ENCODE measurements around the gene ST8SIA4. TPM values are rescaled to one million over a fixed set of nuclear protein-coding genes. Genes with fewer than 3 reads are reported as not detected.

The ST8SIA4 gene
- total and polyA plus RNA-seq, 10 of the 15 experiments (the other 5 are each of a cell fraction or from before 2014, with no cell fraction given), result 4.4 to 30.9 (median 19.5) TPM

DNA sequence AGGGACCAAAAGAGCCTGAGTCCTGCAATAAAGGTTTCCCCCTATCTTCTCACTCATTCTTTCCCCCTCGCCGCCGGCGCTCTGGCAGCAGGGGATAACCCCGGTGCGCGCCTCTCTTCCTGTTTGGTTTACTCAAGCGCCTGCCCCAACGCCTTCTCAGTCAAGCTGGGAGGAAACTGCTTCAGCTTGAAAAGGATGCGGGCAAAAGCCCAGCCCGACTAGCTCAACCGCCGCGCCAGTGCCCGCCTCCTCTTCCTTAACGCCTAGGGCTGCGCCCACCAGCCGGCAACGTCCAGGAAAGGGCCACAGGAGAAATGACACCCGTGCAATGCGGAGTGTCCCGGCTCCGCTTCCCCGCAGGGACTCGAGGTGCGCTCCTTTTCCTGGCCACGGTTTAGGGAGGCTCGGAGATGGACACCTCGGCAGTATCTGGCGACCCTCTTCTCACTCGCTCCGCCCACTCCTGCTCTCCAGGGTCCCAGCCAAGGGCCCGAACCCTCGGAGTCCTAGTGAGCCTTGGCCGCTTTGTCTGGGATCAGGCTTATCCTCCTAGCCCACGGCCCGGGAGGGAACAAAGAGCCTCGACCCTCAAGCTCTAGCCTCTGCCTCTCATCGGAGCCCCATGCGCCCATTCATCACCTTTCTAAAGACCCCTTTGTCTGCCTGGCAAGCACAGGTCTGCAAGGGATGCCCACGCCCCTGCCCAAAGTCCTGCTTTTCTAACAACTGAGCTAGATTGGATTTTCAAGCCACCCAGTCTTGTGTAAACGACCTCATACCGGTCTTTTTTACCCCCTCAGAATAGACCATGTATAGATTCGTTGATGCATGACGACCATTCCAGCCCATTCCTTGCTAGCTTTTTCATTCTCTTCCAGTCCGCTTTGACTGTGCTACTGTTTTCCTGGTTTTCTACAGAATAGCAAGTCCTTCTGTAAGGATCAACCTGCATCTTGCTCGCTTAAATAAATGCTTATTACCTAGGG is 2.0 kb downstream of the ST8SIA4 start:
- in situ Hi-C loops (cut with MboI), result loop anchor here (5.0 kb wide), 1 partner anchor 119 kb away; no protein-coding TSS in a partner anchor
- POLR2A ChIA-PET, result interaction anchor here (0.6 to 6.1 kb wide), 22 partner anchors 8 to 489 kb away, joined by 3 to 96 read pairs (median 4); no protein-coding TSS in a partner anchor
- Histone ChIP-seq H3K4me3 (peak overlapping the region; percentile 98), H3K9ac (ENCODE audit: control insufficient read depth, insufficient read depth, low read length) (peak overlapping the region; percentile 97), H3K9me3 (replicated peaks; ENCODE audit: control insufficient read depth, insufficient read depth, low read length) (no peaks in the 10 kb centered on the region; the same call in 2 of the 3 replicates), H4K20me1 (ENCODE audit: control insufficient read depth, insufficient read depth) (no peaks in the 10 kb centered on the region), H3K79me2 (ENCODE audit: control insufficient read depth, insufficient read depth, low read length) (peaks cover 89% of the 10 kb centered on the region), H3K27ac (ENCODE audit: control insufficient read depth, insufficient read depth) (peak overlapping the region; percentile 98), H3K27me3 (replicated peaks in 1 of 2; ENCODE audit: control insufficient read depth in 2 of 2, insufficient read depth in 2 of 2, low read length in 1 of 2) (no peaks in the 10 kb centered on the region), H3K4me1 (ENCODE audit: control insufficient read depth, insufficient read depth, low read length) (no peaks in the 10 kb centered on the region), H3K36me3 (ENCODE audit: control insufficient read depth in 2 of 2, insufficient read depth in 2 of 2, low read length in 1 of 2) (peaks cover 0 to 4% of the 10 kb centered on the region in 2 experiments; a peak in 1 of 4 replicates), H3K4me2 (ENCODE audit: control insufficient read depth, insufficient read depth) (peak overlapping the region; percentile 75), H2AFZ (ENCODE audit: control insufficient read depth, low read depth, low read length) (peak overlapping the region; percentile 55)
- ATAC-seq (peak; percentile 50), DNase-seq (ENCODE audit: low read depth, low spot score) (peak; percentile 82), FAIRE-seq (no peak)
- 2% methylated on average over 47 of the region's 47 CpGs for WGBS (ENCODE audit: insufficient coverage, insufficient replicate concordance, low lambda C conversion rate, missing lambda C conversion rate)
- intact Hi-C loops (cut with micrococcal nuclease; ENCODE audit: unreplicated experiment), result loop anchor here (1.0 to 5.0 kb wide), 10 partner anchors 11 to 1974 kb away; partner anchors contain the start of genes CHD1 and FAM174A
- TSS peak; percentile 58 for BruUV-seq (replicated peaks)
- CTCF ChIA-PET, result interaction anchor here (0.6 to 13.2 kb wide), 25 partner anchors 8 to 424 kb away, joined by 3 to 232 read pairs (median 6); no protein-coding TSS in a partner anchor
- SMC1A ChIA-PET (ENCODE audit: uncharacterized antibody, unreplicated experiment), result interaction anchor here (0.6 to 17.5 kb wide), 34 partner anchors 8 to 490 kb away, joined by 3 to 389 read pairs (median 4); partner anchors contain the start of gene FAM174A
- RAD21 ChIA-PET (ENCODE audit: unreplicated experiment), result interaction anchor here (0.7 to 14.2 kb wide), 29 partner anchors 8 to 490 kb away, joined by 3 to 345 read pairs (median 8); no protein-coding TSS in a partner anchor
- TF ChIP-seq, protein P1, sequence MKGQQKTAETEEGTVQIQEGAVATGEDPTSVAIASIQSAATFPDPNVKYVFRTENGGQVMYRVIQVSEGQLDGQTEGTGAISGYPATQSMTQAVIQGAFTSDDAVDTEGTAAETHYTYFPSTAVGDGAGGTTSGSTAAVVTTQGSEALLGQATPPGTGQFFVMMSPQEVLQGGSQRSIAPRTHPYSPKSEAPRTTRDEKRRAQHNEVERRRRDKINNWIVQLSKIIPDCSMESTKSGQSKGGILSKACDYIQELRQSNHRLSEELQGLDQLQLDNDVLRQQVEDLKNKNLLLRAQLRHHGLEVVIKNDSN (IDR thresholded peaks at IDR 0.05; ENCODE audit: borderline replicate concordance, extremely low read length, insufficient read depth, low read depth, low read length), result no peak
- TF ChIP-seq STAT3 (IDR thresholded peaks at IDR 0.05; ENCODE audit: low read depth, low read length) (no peak), NFYB (IDR thresholded peaks at IDR 0.05; ENCODE audit: insufficient read depth, low read depth, low read length) (no peak), TCF3 (IDR thresholded peaks at IDR 0.05; ENCODE audit: borderline replicate concordance, insufficient read depth, low read depth, low read length) (0 out of 2 replicates have a peak, but pooled peaks have one; percentile 27), POLR2AphosphoS5 (IDR thresholded peaks at IDR 0.05; ENCODE audit: low read length) (peak; percentile 87), ZNF24 (IDR thresholded peaks at IDR 0.05) (peak; percentile 55; the same call in 1 of the 2 replicates), FOXM1 (IDR thresholded peaks at IDR 0.05; ENCODE audit: low read depth, low read length) (no peak), JUNB (IDR thresholded peaks at IDR 0.05) (no peak)
- TF ChIP-seq, protein P2, sequence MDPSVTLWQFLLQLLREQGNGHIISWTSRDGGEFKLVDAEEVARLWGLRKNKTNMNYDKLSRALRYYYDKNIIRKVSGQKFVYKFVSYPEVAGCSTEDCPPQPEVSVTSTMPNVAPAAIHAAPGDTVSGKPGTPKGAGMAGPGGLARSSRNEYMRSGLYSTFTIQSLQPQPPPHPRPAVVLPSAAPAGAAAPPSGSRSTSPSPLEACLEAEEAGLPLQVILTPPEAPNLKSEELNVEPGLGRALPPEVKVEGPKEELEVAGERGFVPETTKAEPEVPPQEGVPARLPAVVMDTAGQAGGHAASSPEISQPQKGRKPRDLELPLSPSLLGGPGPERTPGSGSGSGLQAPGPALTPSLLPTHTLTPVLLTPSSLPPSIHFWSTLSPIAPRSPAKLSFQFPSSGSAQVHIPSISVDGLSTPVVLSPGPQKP (IDR thresholded peaks at IDR 0.05; ENCODE audit: low read depth, low read length), result no peak
- TF ChIP-seq, protein P3, sequence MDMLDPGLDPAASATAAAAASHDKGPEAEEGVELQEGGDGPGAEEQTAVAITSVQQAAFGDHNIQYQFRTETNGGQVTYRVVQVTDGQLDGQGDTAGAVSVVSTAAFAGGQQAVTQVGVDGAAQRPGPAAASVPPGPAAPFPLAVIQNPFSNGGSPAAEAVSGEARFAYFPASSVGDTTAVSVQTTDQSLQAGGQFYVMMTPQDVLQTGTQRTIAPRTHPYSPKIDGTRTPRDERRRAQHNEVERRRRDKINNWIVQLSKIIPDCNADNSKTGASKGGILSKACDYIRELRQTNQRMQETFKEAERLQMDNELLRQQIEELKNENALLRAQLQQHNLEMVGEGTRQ (IDR thresholded peaks at IDR 0.05; ENCODE audit: borderline replicate concordance, low read depth, low read length), result no peak
- TF ChIP-seq, protein P4, sequence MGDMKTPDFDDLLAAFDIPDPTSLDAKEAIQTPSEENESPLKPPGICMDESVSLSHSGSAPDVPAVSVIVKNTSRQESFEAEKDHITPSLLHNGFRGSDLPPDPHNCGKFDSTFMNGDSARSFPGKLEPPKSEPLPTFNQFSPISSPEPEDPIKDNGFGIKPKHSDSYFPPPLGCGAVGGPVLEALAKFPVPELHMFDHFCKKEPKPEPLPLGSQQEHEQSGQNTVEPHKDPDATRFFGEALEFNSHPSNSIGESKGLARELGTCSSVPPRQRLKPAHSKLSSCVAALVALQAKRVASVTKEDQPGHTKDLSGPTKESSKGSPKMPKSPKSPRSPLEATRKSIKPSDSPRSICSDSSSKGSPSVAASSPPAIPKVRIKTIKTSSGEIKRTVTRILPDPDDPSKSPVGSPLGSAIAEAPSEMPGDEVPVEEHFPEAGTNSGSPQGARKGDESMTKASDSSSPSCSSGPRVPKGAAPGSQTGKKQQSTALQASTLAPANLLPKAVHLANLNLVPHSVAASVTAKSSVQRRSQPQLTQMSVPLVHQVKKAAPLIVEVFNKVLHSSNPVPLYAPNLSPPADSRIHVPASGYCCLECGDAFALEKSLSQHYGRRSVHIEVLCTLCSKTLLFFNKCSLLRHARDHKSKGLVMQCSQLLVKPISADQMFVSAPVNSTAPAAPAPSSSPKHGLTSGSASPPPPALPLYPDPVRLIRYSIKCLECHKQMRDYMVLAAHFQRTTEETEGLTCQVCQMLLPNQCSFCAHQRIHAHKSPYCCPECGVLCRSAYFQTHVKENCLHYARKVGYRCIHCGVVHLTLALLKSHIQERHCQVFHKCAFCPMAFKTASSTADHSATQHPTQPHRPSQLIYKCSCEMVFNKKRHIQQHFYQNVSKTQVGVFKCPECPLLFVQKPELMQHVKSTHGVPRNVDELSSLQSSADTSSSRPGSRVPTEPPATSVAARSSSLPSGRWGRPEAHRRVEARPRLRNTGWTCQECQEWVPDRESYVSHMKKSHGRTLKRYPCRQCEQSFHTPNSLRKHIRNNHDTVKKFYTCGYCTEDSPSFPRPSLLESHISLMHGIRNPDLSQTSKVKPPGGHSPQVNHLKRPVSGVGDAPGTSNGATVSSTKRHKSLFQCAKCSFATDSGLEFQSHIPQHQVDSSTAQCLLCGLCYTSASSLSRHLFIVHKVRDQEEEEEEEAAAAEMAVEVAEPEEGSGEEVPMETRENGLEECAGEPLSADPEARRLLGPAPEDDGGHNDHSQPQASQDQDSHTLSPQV (IDR thresholded peaks at IDR 0.05), result no peak

All from GM12878 (cell line).